Sigmoid colon (tissue), 7 donors: ENCODE data around the gene TNFRSF11A. TPM values are rescaled to one million over a fixed set of nuclear protein-coding genes. Genes with fewer than 3 reads are reported as not detected.

ENCODE experiments used
- DNase-seq: peaks from one replicate; pipeline ENCODE4 v3.0.0-alpha.2; 2019
- H3K27ac ChIP-seq, 4 donors: fragments of 200-600 bp; sonication (generic); one replicate each; pipeline ENCODE4 v1.5.1; 2016 to 2019; ENCODE audit warnings: mild to moderate bottlenecking in 1 of 4
- H3K27me3 ChIP-seq, 3 donors: fragments of 200-600 bp; sonication (generic); one replicate each; pipeline ENCODE4 v1.5.1; 2019; ENCODE audit warnings: mild to moderate bottlenecking in 1 of 3
- H3K36me3 ChIP-seq, 4 donors: fragments of 200-600 bp; sonication (generic); one replicate each; pipeline ENCODE4 v1.5.1; 2016 to 2019
- H3K4me1 ChIP-seq, 4 donors: fragments of 200-600 bp; sonication (generic); one replicate each; pipeline ENCODE4 v1.5.1; 2017 to 2019
- H3K4me3 ChIP-seq, 4 donors: fragments of 200-600 bp; sonication (generic); one replicate each; pipeline ENCODE4 v1.5.1; 2017 to 2019; ENCODE audit warnings: mild to moderate bottlenecking in 2 of 4, moderate library complexity in 1 of 4
- H3K9me3 ChIP-seq, 4 donors: fragments of 200-600 bp in 3 of 4; sonication (generic) in 3 of 4; one replicate each; pipeline versions ENCODE4 v1.5.1 to v1.6.1; 2013 to 2019
- CTCF ChIP-seq, 4 experiments: fragments of 450-650 bp in 3 of 4; fragments of 200-600 bp in 1 of 4; IDR thresholded peaks; one replicate each; pipeline ENCODE4 v1.5.1; 2016 to 2019; ENCODE audit warnings: antibody characterized with exemption in 4 of 4, mild to moderate bottlenecking in 3 of 4, moderate library complexity in 2 of 4
- EP300 ChIP-seq, 4 donors: sonication (generic); formaldehyde crosslinking; IDR thresholded peaks; one replicate each; pipeline ENCODE4 v1.6.1; 2017; ENCODE audit warnings: antibody characterized with exemption in 4 of 4
- POLR2A ChIP-seq, 2 donors: fragments of 450-650 bp; IDR thresholded peaks; one replicate each; pipeline ENCODE4 v1.6.1; 2016; ENCODE audit warnings: antibody characterized with exemption in 2 of 2, mild to moderate bottlenecking in 2 of 2, moderate library complexity in 2 of 2
- POLR2AphosphoS5 ChIP-seq, 4 donors: sonication (generic); formaldehyde crosslinking; IDR thresholded peaks; one replicate each; pipeline ENCODE4 v1.6.1; 2017; ENCODE audit warnings: antibody characterized with exemption in 4 of 4
- WGBS, 2 donors: extraction: QIAGEN DNeasy Blood & Tissue Kit; methylation state at CpG; one replicate each; pipeline ENCODE4 v1.1.7; 2013; 5-methylcytosine and 5-hydroxymethylcytosine counted together
- intact Hi-C: fragments of 100-400 bp; cut with DNase I; formaldehyde crosslinking; loops from one replicate; pipeline ENCODE4 v1.15.1; 2023
- polyA plus RNA-seq, 3 donors: library from polyadenylated mRNA; stranded (reverse); fragments of 200-250 nt; gene quantifications; one replicate each; pipeline ENCODE4 v1.2.3, GENCODE V29; 2013
- total RNA-seq, 4 donors: library from RNA; depleted of rRNA; stranded (reverse); fragments of >200 nt; gene quantifications; one replicate each; pipeline ENCODE4 v1.1.0, GENCODE V29; 2016
- donor health status: healthy with polysubstance abuse.
- donor health status: Bipolar disorder and iron deficiency.
- donor health status: healthy.

The TNFRSF11A gene
- total and polyA plus RNA-seq, 7 donors: 2.1 to 19.9 (median 3.6) TPM

GRCh38 chr18:62420513-62421209 is 95.6 kb downstream of the TNFRSF11A start:
- peak overlapping the region in 2 of 4 donors; percentile 19 to 28 for H3K4me3 ChIP-seq
- H3K9me3 ChIP-seq: no peaks in the 10 kb centered on the region
- peak overlapping the region; percentile 22 to 59 (median 48) for H3K27ac ChIP-seq
- DNase-seq: no peak
- H3K36me3 ChIP-seq: no peaks in the 10 kb centered on the region
- intact Hi-C loops: no loop called here
- no peaks in the 10 kb centered on the region for H3K27me3 ChIP-seq
- peaks cover 0 to 16% (median 13%) of the 10 kb centered on the region in 4 donors for H3K4me1 ChIP-seq
- 1 to 4% methylated on average over 9 of the region's 9 CpGs for WGBS, 2 donors
- TF ChIP-seq POLR2A (IDR thresholded peaks at IDR 0.05) (no peak), POLR2AphosphoS5 (IDR thresholded peaks at IDR 0.05) (peak in 3 of 4 donors; percentile 32 to 61 (median 54))

DNA sequence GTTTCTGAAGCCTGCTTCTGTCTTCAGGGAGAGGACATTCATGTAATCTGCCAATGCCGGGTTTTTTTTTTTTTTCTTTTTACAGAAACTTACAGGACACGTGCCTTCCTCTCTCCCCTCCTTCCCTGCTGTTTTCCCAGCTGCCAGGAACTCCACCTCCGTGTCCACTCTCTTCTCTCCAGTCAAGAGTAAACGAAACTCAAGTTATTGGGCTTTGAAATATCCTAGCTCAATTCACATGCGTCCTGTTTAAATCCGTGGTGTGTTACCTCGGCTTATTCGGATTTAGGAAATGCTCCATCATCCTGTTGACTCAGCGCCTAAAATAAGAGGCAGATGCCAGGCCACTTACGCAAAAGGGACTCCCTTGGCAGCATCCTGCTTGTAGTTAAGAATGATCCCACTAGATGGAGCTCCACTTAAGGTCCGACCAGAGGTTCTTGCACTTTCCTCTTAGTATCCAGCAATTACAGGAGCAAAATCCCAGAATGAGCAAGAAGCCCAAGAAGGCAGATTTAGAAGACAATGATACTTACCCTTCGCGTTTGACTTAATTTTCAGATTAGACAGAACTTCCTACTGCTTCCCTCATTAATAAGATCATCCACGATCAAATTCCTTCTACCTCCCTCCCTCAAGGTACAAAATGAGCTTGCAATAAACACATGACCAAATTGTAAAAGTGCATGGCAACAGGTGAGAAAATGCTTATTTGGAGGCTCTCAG is 100.5 kb downstream of the TNFRSF11A start:
- no peaks in the 10 kb centered on the region for H3K9me3 ChIP-seq
- 2 to 10% methylated on average over 14 of the region's 14 CpGs for WGBS, 2 donors
- DNase-seq: peak; percentile 94
- peak overlapping the region; percentile 79 to 85 (median 83) for H3K27ac ChIP-seq
- H3K36me3 ChIP-seq: no peaks in the 10 kb centered on the region
- TF ChIP-seq CTCF (IDR thresholded peaks at IDR 0.05) (peak; percentile 58 to 80 (median 77)), POLR2AphosphoS5 (IDR thresholded peaks at IDR 0.05) (peak; percentile 49 to 78 (median 71)), EP300 (IDR thresholded peaks at IDR 0.05) (no peak), POLR2A (IDR thresholded peaks at IDR 0.05) (no peak)
- intact Hi-C loops: loop anchor here (1.0 to 5.0 kb wide), 6 partner anchors 82 to 557 kb away; partner anchors contain the start of gene PHLPP1
- H3K4me3 ChIP-seq: peak overlapping the region; percentile 4 to 47 (median 38)
- no peaks in the 10 kb centered on the region for H3K27me3 ChIP-seq
- peaks cover 0 to 13% (median 12%) of the 10 kb centered on the region in 4 donors for H3K4me1 ChIP-seq

- no peaks in the 10 kb centered on the region for H3K36me3 ChIP-seq
- H3K4me1 ChIP-seq: peaks cover 0 to 9% (median 8%) of the 10 kb centered on the region in 4 donors
- no peak for DNase-seq
- TF ChIP-seq CTCF (IDR thresholded peaks at IDR 0.05) (no peak), POLR2A (IDR thresholded peaks at IDR 0.05) (no peak), POLR2AphosphoS5 (IDR thresholded peaks at IDR 0.05) (no peak), EP300 (IDR thresholded peaks at IDR 0.05) (no peak)
- H3K4me3 ChIP-seq: no peak overlapping the region
- H3K9me3 ChIP-seq: no peaks in the 10 kb centered on the region
- WGBS, 2 donors: 62 to 64% methylated on average over 3 of the region's 3 CpGs
- peak overlapping the region in 2 of 4 donors; percentile 84 to 85 for H3K27ac ChIP-seq
- no peaks in the 10 kb centered on the region for H3K27me3 ChIP-seq
- intact Hi-C loops: loop anchor here (5.0 kb wide), 1 partner anchor 81 kb away; no protein-coding TSS in a partner anchor
Measured at GRCh38 chr18:62426191-62426488, 101.0 kb downstream of the TNFRSF11A start.

DNA sequence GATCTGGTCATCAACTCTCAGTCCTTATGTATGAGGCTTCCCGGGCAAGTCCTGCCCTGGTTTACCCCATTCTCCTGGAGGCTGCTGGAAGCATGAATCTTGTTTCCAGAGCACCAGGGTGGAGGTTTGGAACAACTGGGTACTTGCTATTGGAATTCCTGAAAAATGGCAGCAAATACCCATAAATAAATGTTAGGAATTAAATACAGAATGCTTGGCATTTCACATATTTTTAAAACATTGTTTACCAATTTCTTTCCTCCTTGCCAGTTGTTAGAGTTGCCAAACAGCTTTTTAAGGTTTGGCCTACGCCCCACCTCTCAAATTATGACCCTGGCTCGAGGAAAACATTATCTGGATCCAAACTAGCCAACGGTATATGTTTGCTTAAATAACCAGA is 107.1 kb downstream of the TNFRSF11A start:
- H3K9me3 ChIP-seq: no peaks in the 10 kb centered on the region
- TF ChIP-seq POLR2AphosphoS5 (IDR thresholded peaks at IDR 0.05) (no peak), EP300 (IDR thresholded peaks at IDR 0.05) (no peak), POLR2A (IDR thresholded peaks at IDR 0.05) (no peak), CTCF (IDR thresholded peaks at IDR 0.05) (no peak)
- 31 to 73% methylated on average over 4 of the region's 4 CpGs for WGBS, 2 donors
- no peak for DNase-seq
- no peaks in the 10 kb centered on the region for H3K27me3 ChIP-seq
- H3K4me3 ChIP-seq: no peak overlapping the region
- peaks cover 0 to 7% (median 3%) of the 10 kb centered on the region in 4 donors for H3K4me1 ChIP-seq
- no peaks in the 10 kb centered on the region for H3K36me3 ChIP-seq
- intact Hi-C loops: no loop called here
- H3K27ac ChIP-seq: no peak overlapping the region

DNA sequence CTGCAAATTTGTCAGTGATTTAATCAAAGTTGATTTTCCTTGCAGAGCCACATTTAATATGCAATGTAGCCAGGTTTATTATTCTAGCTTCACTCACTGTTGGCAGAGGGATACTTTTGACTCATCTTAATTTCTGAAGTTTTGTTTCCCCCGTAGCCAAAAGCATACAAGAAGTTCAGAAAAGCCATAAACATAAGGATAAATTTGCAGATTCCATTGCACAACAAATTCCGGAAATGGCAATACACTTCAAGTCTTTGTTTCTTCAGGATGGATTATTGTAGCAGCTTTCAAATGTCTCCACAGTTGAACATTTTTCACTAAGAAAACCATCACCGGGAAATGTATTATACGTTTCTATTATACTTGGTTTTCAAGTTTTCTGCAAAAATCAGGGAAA is 109.7 kb downstream of the TNFRSF11A start:
- intact Hi-C loops: no loop called here
- Histone ChIP-seq H3K4me3 (no peak overlapping the region), H3K36me3 (no peaks in the 10 kb centered on the region), H3K27ac (no peak overlapping the region), H3K27me3 (no peaks in the 10 kb centered on the region), H3K4me1 (peaks cover 0 to 20% (median 13%) of the 10 kb centered on the region in 4 donors), H3K9me3 (no peaks in the 10 kb centered on the region)
- DNase-seq: no peak
- 19 to 59% methylated on average over 4 of the region's 4 CpGs for WGBS, 2 donors
- TF ChIP-seq EP300 (IDR thresholded peaks at IDR 0.05) (no peak), POLR2A (IDR thresholded peaks at IDR 0.05) (no peak), POLR2AphosphoS5 (IDR thresholded peaks at IDR 0.05) (no peak), CTCF (IDR thresholded peaks at IDR 0.05) (no peak)
